Tibial nerve (tissue), 4 donors: Measurements from ENCODE around the gene AFAP1.

Source experiments
- EP300 ChIP-seq, 2 donors: sonication (generic); formaldehyde crosslinking; IDR thresholded peaks; one replicate each; pipeline ENCODE4 v1.6.1; 2017; ENCODE audit warnings: antibody characterized with exemption in 2 of 2, mild to moderate bottlenecking in 1 of 2
- TF ChIP-seq, protein P1 (sequence below), 5 experiments: fragments of 200-600 bp in 3 of 5; fragments of 450-650 bp in 2 of 5; sonication (generic) in 3 of 5; IDR thresholded peaks; one replicate each; pipeline ENCODE4 v1.5.1; 2016 to 2019; ENCODE audit warnings: antibody characterized with exemption in 5 of 5, mild to moderate bottlenecking in 3 of 5, moderate library complexity in 2 of 5

DNA sequence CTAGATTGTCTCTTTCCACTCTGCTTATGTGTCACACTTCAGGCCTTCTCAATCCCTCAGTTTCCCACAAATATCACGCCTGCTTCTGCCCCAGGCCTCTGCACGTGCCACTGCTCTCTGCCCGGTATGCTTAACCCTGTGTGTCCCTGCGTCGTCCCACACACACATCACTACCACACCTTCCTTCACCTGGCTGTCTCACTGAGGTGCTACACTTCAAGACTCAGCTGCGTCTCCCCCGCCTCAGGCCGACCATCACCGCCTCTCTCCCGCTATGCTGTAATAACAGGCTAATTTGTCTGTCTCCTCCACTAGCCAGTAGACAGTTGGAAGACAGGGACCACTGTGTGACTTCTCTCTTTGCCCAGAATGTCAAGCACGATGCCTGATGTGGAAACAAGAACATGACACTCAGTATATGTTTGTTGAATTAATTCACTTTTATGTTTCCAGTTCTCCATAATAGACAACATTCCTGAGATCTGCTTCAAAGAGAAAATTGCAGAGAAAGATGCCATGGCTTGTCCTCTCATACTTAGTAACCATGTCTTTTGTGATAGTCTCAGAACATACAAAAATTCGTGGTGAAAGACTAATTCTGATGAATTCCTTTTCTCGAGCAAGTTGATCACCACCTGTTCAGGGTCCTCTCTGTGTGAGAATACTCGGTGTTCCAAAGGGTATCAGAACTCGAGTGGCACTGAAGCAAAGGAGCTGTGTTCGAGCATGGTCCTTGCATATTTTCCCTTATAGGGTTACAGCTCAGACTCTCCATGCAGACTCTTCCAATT is 54.2 kb downstream of the AFAP1 start:
- TF ChIP-seq, protein P1, sequence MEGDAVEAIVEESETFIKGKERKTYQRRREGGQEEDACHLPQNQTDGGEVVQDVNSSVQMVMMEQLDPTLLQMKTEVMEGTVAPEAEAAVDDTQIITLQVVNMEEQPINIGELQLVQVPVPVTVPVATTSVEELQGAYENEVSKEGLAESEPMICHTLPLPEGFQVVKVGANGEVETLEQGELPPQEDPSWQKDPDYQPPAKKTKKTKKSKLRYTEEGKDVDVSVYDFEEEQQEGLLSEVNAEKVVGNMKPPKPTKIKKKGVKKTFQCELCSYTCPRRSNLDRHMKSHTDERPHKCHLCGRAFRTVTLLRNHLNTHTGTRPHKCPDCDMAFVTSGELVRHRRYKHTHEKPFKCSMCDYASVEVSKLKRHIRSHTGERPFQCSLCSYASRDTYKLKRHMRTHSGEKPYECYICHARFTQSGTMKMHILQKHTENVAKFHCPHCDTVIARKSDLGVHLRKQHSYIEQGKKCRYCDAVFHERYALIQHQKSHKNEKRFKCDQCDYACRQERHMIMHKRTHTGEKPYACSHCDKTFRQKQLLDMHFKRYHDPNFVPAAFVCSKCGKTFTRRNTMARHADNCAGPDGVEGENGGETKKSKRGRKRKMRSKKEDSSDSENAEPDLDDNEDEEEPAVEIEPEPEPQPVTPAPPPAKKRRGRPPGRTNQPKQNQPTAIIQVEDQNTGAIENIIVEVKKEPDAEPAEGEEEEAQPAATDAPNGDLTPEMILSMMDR (IDR thresholded peaks at IDR 0.05) = no peak
- TF ChIP-seq EP300 (IDR thresholded peaks at IDR 0.05) = no peak
